Vagina (tissue), 2 donors: ENCODE measurements around the gene CCDC27.

Experiments
- POLR2AphosphoS5 ChIP-seq, 2 donors: sonication (generic); formaldehyde crosslinking; IDR thresholded peaks; one replicate each; pipeline ENCODE4 v1.9.0; 2017; ENCODE audit warnings: antibody characterized with exemption in 2 of 2, mild to moderate bottlenecking in 2 of 2, low read depth in 1 of 2; ENCODE audit not compliant: insufficient read depth in 1 of 2
- TF ChIP-seq, protein P1 (sequence below), 3 experiments: fragments of 450-650 bp in 2 of 3; fragments of 200-600 bp in 1 of 3; sonication (generic) in 1 of 3; IDR thresholded peaks; one replicate each; pipeline ENCODE4 v1.5.1; 2017 to 2019; ENCODE audit warnings: antibody characterized with exemption in 3 of 3, mild to moderate bottlenecking in 2 of 3, moderate library complexity in 2 of 3

DNA sequence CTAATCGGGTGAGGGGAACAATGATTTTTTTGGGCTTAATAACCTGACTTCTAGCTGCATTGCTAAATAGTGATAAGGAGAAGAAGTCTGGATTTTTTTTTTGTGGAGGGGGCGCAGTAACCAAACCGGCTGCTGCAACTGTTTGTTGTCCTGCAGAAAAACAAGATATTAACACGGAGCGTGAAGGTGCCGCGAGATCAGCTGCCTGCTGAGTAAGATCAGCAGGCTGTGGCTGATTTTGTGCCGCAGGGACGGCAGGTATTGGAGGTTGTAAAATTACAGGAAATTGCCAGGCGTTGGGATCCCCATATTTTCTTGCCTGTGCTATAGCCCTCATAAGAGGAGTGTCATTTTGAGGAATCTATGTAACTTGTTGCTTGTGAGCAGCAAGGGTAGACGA is 52.8 kb downstream of the CCDC27 start:
- no peak for TF ChIP-seq POLR2AphosphoS5 (IDR thresholded peaks at IDR 0.05; ENCODE audit: insufficient read depth in 1 of 2, low read depth in 1 of 2)
- TF ChIP-seq, protein P1, sequence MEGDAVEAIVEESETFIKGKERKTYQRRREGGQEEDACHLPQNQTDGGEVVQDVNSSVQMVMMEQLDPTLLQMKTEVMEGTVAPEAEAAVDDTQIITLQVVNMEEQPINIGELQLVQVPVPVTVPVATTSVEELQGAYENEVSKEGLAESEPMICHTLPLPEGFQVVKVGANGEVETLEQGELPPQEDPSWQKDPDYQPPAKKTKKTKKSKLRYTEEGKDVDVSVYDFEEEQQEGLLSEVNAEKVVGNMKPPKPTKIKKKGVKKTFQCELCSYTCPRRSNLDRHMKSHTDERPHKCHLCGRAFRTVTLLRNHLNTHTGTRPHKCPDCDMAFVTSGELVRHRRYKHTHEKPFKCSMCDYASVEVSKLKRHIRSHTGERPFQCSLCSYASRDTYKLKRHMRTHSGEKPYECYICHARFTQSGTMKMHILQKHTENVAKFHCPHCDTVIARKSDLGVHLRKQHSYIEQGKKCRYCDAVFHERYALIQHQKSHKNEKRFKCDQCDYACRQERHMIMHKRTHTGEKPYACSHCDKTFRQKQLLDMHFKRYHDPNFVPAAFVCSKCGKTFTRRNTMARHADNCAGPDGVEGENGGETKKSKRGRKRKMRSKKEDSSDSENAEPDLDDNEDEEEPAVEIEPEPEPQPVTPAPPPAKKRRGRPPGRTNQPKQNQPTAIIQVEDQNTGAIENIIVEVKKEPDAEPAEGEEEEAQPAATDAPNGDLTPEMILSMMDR (IDR thresholded peaks at IDR 0.05) = no peak
